ENCODE measurements around the gene MACROD2.
"Not testable (repeated sequence)": the region's sequence is repeated elsewhere in the genome, so short reads cannot be mapped to it uniquely, and the experiment has no call there.

The MACROD2 gene

GRCh38 chr20:15756754-15757115 is 1761.4 kb downstream of the MACROD2 start:
- DNase-seq, result no peak

- no peak for DNase-seq
Observed at GRCh38 chr20:15759594-15759993, 1764.3 kb downstream of the MACROD2 start.

GRCh38 chr20:15760001-15760621 is 1764.8 kb downstream of the MACROD2 start:
- DNase-seq, result no peak

- no peak for DNase-seq
Observed at GRCh38 chr20:15763366-15763765, 1768.0 kb downstream of the MACROD2 start.

GRCh38 chr20:15767586-15767985 is 1772.3 kb downstream of the MACROD2 start:
- DNase-seq, result no peak

GRCh38 chr20:15767999-15768741 is 1772.9 kb downstream of the MACROD2 start:
- DNase-seq, result no peak

GRCh38 chr20:15772826-15773225 is 1777.5 kb downstream of the MACROD2 start:
- no peak for DNase-seq

GRCh38 chr20:15774926-15775325 is 1779.6 kb downstream of the MACROD2 start:
- DNase-seq, result no peak

- no peak for DNase-seq
Observed at GRCh38 chr20:15776770-15777466, 1781.6 kb downstream of the MACROD2 start.

- no peak for DNase-seq
Observed at GRCh38 chr20:15784020-15784419, 1788.7 kb downstream of the MACROD2 start.

GRCh38 chr20:15789079-15789478 is 1793.8 kb downstream of the MACROD2 start:
- no peak for DNase-seq

- DNase-seq, result no peak
Observed at GRCh38 chr20:15792855-15793254, 1797.5 kb downstream of the MACROD2 start.

- no peak for DNase-seq
Observed at GRCh38 chr20:15794409-15794808, 1799.1 kb downstream of the MACROD2 start.

GRCh38 chr20:15795305-15796019 is 1800.1 kb downstream of the MACROD2 start:
- no peak for DNase-seq

GRCh38 chr20:15799871-15800270 is 1804.6 kb downstream of the MACROD2 start:
- no peak for DNase-seq

GRCh38 chr20:15802020-15802419 is 1806.7 kb downstream of the MACROD2 start:
- no peak for DNase-seq

GRCh38 chr20:15805154-15805553 is 1809.8 kb downstream of the MACROD2 start:
- DNase-seq, result no peak

GRCh38 chr20:15806105-15806504 is 1810.8 kb downstream of the MACROD2 start:
- no peak for DNase-seq

GRCh38 chr20:15807271-15807670 is 1812.0 kb downstream of the MACROD2 start:
- DNase-seq, result no peak

GRCh38 chr20:15807771-15808170 is 1812.5 kb downstream of the MACROD2 start:
- DNase-seq, result not testable (repeated sequence)

- no peak for DNase-seq
Observed at GRCh38 chr20:15811951-15812350, 1816.6 kb downstream of the MACROD2 start.

GRCh38 chr20:15812696-15813095 is 1817.4 kb downstream of the MACROD2 start:
- DNase-seq, result no peak

GRCh38 chr20:15814360-15814759 is 1819.0 kb downstream of the MACROD2 start:
- DNase-seq, result no peak
